ENCODE measurements around the gene REV3L. TPM values are rescaled to one million over a fixed set of nuclear protein-coding genes. Genes with fewer than 3 reads are reported as not detected.

REV3L gene
- total RNA-seq, 1 experiment from 2014 or later, result 5.3 TPM

DNA sequence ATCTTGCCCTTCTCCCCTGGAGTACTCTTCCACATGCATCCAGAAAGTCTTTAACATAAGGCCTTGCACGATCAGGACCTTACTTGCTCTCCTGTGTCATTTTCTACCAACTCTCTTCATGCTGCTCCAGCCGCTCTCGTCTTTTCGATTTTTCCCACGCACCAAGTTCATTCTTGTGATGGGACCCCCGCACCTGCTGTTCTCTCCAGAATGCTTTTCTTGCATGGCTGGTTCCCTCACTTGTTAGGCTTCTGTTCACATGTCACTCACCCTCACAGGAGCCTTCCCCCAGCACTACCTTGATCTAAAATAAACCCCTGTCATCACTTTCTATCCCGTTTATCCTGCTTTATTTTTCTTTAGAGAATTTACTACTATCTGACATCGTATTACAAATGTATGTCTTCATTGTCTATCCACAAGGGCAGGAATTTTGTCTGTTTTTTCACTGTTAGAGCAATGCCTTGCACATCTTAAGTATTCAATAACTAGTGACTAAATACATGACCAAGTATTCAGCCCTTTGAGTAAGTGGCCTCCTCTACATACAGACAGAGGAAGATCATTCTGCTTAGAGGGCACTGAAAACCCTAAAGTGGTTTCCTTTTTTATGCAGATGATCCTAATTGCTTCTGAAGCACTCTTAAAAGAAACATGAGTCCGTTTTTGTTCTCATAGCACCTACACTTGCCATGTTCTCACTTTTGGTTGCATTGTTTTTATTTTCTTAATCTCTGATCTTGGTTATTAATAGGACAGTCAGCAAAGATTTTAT, 228.8 kb downstream of the REV3L start:
- Histone ChIP-seq H3K56ac (ENCODE audit: insufficient read length, low read depth, low read length) (no peak overlapping the region), H3K27me3 (ENCODE audit: insufficient read depth, low read length) (no peaks in the 10 kb centered on the region), H3K9ac (ENCODE audit: extremely low read depth, insufficient read length, low read length) (no peak overlapping the region), H3K4me1 (ENCODE audit: insufficient read depth, low read length) (peaks cover 3% of the 10 kb centered on the region; the same call in 1 of the 2 replicates), H3K4ac (ENCODE audit: low read depth, low read length) (no peak overlapping the region), H3K9me3 (ENCODE audit: control insufficient read depth, low read depth, low read length) (no peaks in the 10 kb centered on the region), H3K23me2 (ENCODE audit: insufficient read length, low read depth, low read length, poor library complexity, severe bottlenecking) (peaks cover 3% of the 10 kb centered on the region), H3K79me1 (ENCODE audit: insufficient read depth, low read depth, low read length, poor library complexity, severe bottlenecking) (no peaks in the 10 kb centered on the region), H3K23ac (ENCODE audit: insufficient read length, low read depth, low read length) (no peak overlapping the region), H3K27ac (ENCODE audit: insufficient read length, low read depth, low read length) (no peak overlapping the region), H2AFZ (ENCODE audit: low read length) (no peak overlapping the region), H3K18ac (ENCODE audit: insufficient read length, low read depth, low read length) (no peak overlapping the region), H2BK12ac (ENCODE audit: insufficient read length, low read depth, low read length) (no peak overlapping the region), H2BK120ac (ENCODE audit: low read depth, low read length, poor library complexity, severe bottlenecking) (no peak overlapping the region), H3K4me2 (ENCODE audit: insufficient read depth, insufficient read length, low read length) (peak overlapping the region; percentile 51), H4K5ac (ENCODE audit: insufficient read length, low read depth, low read length) (no peak overlapping the region), H2AK5ac (ENCODE audit: insufficient read length, low read length) (no peak overlapping the region), H4K20me1 (ENCODE audit: control insufficient read depth, insufficient read depth, insufficient read length) (no peaks in the 10 kb centered on the region), H3K79me2 (ENCODE audit: insufficient read depth, low read length) (no peaks in the 10 kb centered on the region), H2BK5ac (ENCODE audit: insufficient read length, low read length) (no peak overlapping the region), H4K8ac (replicated peaks; ENCODE audit: insufficient read length, low read depth, low read length) (no peak overlapping the region), H2BK20ac (ENCODE audit: low read depth, low read length, poor library complexity, severe bottlenecking) (peak overlapping the region; percentile 50), H4K91ac (ENCODE audit: insufficient read length, low read depth, low read length) (no peak overlapping the region), H2BK15ac (ENCODE audit: low read depth, low read length) (no peak overlapping the region), H3K14ac (ENCODE audit: insufficient read depth, low read length) (no peak overlapping the region; the same call in 1 of the 2 replicates), H3T11ph (ENCODE audit: low read length) (no peak overlapping the region)
- no peaks in the 10 kb centered on the region for H3K27me3 Mint-ChIP-seq (ENCODE audit: low read depth)
- no CpG with 5 or more reads among the region's 9 CpGs for WGBS (ENCODE audit: extremely low coverage, insufficient read length, low lambda C conversion rate)
- no peaks in the 10 kb centered on the region for H3K9me3 Mint-ChIP-seq
- H3K4me1 Mint-ChIP-seq, result peaks cover 63 to 65% of the 10 kb centered on the region in 2 experiments
- peak; percentile 33 for DNase-seq
- H3K4me3 Mint-ChIP-seq, result peak overlapping the region; percentile 36 to 62; a peak in 4 of 5 replicates
- TF ChIP-seq, protein P1, sequence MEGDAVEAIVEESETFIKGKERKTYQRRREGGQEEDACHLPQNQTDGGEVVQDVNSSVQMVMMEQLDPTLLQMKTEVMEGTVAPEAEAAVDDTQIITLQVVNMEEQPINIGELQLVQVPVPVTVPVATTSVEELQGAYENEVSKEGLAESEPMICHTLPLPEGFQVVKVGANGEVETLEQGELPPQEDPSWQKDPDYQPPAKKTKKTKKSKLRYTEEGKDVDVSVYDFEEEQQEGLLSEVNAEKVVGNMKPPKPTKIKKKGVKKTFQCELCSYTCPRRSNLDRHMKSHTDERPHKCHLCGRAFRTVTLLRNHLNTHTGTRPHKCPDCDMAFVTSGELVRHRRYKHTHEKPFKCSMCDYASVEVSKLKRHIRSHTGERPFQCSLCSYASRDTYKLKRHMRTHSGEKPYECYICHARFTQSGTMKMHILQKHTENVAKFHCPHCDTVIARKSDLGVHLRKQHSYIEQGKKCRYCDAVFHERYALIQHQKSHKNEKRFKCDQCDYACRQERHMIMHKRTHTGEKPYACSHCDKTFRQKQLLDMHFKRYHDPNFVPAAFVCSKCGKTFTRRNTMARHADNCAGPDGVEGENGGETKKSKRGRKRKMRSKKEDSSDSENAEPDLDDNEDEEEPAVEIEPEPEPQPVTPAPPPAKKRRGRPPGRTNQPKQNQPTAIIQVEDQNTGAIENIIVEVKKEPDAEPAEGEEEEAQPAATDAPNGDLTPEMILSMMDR (conservative IDR thresholded peaks at IDR 0.05), result no peak
- no peaks in the 10 kb centered on the region for H3K36me3 Mint-ChIP-seq (ENCODE audit: insufficient read depth in 1 of 3, low read depth in 3 of 3)
- peak overlapping the region; percentile 80 to 95 (median 89) for H3K27ac Mint-ChIP-seq

All from H9 (cell line).